Cardiac muscle cell (in vitro differentiated cells and primary cell): ENCODE results near the gene KCNK4. TPM values are rescaled to one million over a fixed set of nuclear protein-coding genes. Genes with fewer than 3 reads are reported as not detected.

ENCODE experiments used
- DNase-seq, 2 donors: peaks; one replicate each; pipeline versions ENCODE4 v3.0.0 to v3.0.0-alpha.2; 2010 to 2017; ENCODE audit warnings: low read depth in 1 of 2, low spot score in 1 of 2
- H3K27ac ChIP-seq: fragments of 200-600 bp; sonication (generic); 2 replicates; pipeline ENCODE4 v1.5.1; 2016
- H3K27me3 ChIP-seq: fragments of 200-600 bp; sonication (generic); 2 replicates; pipeline ENCODE4 v1.6.0; 2016; ENCODE audit warnings: control low read depth
- H3K36me3 ChIP-seq: fragments of 200-600 bp; sonication (generic); 2 replicates; pipeline ENCODE4 v1.5.1; 2016; ENCODE audit warnings: control low read depth
- H3K4me1 ChIP-seq: fragments of 200-600 bp; sonication (generic); 2 replicates; pipeline ENCODE4 v1.8.1; 2017; ENCODE audit warnings: low read depth, mild to moderate bottlenecking, mixed run types
- H3K4me3 ChIP-seq: fragments of 200-600 bp; sonication (generic); 2 replicates; pipeline ENCODE4 v1.5.1; 2016; ENCODE audit warnings: mild to moderate bottlenecking
- H3K9me3 ChIP-seq: fragments of 200-600 bp; sonication (generic); 2 replicates; pipeline ENCODE4 v1.5.1; 2017; ENCODE audit warnings: low read depth, mild to moderate bottlenecking, control low read depth
- polyA plus RNA-seq: library from polyadenylated mRNA; unstranded; fragments of >200 nt; fragmentation: Nextera tagmentation; extraction: Ambion mirVana; gene quantifications from 2 replicates; pipeline ENCODE4 v1.2.1, GENCODE V29; 2016
- total RNA-seq: library from RNA; depleted of rRNA; stranded (reverse); fragments of >200 nt; gene quantifications from 2 replicates; pipeline ENCODE4 v1.2.3, GENCODE V29; 2016
- TF ChIP-seq, protein P1 (sequence below): IDR thresholded peaks from 2 replicates; pipeline ENCODE4 v1.5.1; 2012; ENCODE audit warnings: low read depth, mild to moderate bottlenecking, low read length

The KCNK4 gene
- total and polyA plus RNA-seq, 2 experiments from 2014 or later, result not detected

GRCh38 chr11:64298966-64299846 lies 8.1 kb downstream of the KCNK4 start:
- Histone ChIP-seq H3K4me1 (peaks cover 4% of the 10 kb centered on the region), H3K9me3 (no peaks in the 10 kb centered on the region), H3K4me3 (peak overlapping the region; percentile 3), H3K27me3 (peaks cover 78% of the 10 kb centered on the region), H3K36me3 (no peaks in the 10 kb centered on the region), H3K27ac (no peak overlapping the region)
- TF ChIP-seq, protein P1, sequence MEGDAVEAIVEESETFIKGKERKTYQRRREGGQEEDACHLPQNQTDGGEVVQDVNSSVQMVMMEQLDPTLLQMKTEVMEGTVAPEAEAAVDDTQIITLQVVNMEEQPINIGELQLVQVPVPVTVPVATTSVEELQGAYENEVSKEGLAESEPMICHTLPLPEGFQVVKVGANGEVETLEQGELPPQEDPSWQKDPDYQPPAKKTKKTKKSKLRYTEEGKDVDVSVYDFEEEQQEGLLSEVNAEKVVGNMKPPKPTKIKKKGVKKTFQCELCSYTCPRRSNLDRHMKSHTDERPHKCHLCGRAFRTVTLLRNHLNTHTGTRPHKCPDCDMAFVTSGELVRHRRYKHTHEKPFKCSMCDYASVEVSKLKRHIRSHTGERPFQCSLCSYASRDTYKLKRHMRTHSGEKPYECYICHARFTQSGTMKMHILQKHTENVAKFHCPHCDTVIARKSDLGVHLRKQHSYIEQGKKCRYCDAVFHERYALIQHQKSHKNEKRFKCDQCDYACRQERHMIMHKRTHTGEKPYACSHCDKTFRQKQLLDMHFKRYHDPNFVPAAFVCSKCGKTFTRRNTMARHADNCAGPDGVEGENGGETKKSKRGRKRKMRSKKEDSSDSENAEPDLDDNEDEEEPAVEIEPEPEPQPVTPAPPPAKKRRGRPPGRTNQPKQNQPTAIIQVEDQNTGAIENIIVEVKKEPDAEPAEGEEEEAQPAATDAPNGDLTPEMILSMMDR, result no peak
- peak; percentile 30 to 42 for DNase-seq

- Histone ChIP-seq H3K27me3 (peaks cover 70% of the 10 kb centered on the region), H3K4me3 (peak within 1 kb of the TSS; percentile 3), H3K36me3 (no peaks in the 10 kb centered on the region), H3K4me1 (peaks cover 4% of the 10 kb centered on the region), H3K27ac (no peak within 1 kb of the TSS), H3K9me3 (no peaks in the 10 kb centered on the region)
- TF ChIP-seq, protein P1, result no peak
- no peak for DNase-seq
Observed at GRCh38 chr11:64299847-64300648, 8.9 kb downstream of the KCNK4 start, which contains the start of gene CATSPERZ. CATSPERZ (plus strand) TSS chr11:64300358; CDS start chr11:64300411, 53 bp downstream.

DNA sequence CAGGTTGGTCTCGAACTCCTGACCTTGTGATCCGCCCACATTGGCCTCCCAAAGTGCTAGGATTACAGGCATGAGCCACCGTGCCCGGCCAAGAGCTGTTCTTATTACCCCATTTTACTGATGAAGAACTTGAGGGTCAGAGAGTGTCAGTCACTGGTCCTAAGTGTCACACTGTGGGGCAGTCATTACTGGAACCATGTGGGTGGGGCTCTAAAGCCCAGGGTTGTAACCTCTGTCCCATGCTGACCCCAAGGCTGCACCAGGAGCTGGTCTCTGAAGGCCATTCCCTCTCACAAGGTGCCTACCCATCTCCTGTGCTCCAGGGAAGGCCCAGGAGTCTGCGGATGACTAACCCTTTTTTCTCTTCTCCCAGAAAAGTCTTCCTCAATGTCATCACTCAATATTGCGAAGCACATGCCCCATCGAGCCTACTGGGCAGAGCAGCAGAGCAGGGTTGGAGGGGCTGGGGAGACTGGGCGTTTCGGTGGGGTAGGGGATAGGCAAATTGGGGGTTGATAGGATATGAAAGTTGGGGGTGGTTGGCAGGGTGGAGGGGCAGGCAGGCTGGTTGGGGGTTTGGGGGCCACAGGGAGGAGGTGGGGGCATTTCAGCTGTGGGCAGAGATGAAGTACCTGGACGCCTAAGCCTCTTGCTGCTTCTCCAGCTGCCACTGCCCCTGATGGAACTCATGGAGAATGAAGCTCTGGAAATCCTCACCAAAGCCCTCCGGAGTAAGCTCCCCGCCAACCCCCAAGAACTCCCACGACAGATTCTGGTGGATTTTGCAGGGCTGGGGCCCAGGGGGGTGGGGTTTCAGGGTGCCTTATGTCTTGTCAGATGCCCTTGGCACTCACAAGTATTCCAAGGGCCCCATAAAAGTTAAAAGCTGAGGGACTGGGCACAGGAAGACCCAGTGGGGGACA lies 12.3 kb downstream of the KCNK4 start:
- no peaks in the 10 kb centered on the region for H3K36me3 ChIP-seq
- H3K27ac ChIP-seq, result no peak overlapping the region
- H3K9me3 ChIP-seq, result no peaks in the 10 kb centered on the region
- H3K4me1 ChIP-seq, result peaks cover 11% of the 10 kb centered on the region
- no peak overlapping the region for H3K4me3 ChIP-seq
- TF ChIP-seq, protein P1, result no peak
- peaks cover 37% of the 10 kb centered on the region for H3K27me3 ChIP-seq
- DNase-seq, result no peak

DNA sequence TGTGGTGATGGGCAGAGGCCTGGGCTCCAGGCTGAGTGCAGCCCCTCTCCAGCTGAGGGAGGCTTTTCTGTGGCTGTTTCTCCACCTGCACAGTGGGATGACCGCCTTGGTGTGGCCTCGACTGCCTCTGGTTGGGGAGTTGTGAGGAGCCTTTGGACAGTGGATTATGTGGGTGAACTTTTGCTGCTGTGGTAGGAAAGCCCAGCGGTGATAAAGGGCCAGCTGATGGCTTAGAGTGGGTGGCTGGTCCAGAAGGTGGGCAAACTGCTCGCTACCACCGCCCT lies 12.9 kb downstream of the KCNK4 start:
- peaks cover 11% of the 10 kb centered on the region for H3K4me1 ChIP-seq
- no peak for DNase-seq
- no peak overlapping the region for H3K27ac ChIP-seq
- TF ChIP-seq, protein P1, result no peak
- peaks cover 31% of the 10 kb centered on the region for H3K27me3 ChIP-seq
- no peaks in the 10 kb centered on the region for H3K36me3 ChIP-seq
- H3K9me3 ChIP-seq, result no peaks in the 10 kb centered on the region
- H3K4me3 ChIP-seq, result peak overlapping the region; percentile 46
